H9 (cell line): ENCODE results near the gene SZT2. TPM values are rescaled to one million over a fixed set of nuclear protein-coding genes. Genes with fewer than 3 reads are reported as not detected.

ENCODE experiments used
- DNase-seq: peaks from one replicate; pipeline ENCODE4 v3.0.0-alpha.2; 2017
- H2AFZ ChIP-seq: one replicate; pipeline ENCODE4 v1.6.1; 2013; ENCODE audit warnings: mild to moderate bottlenecking, low read length, control low read depth, moderate library complexity
- H2AK5ac ChIP-seq: 2 replicates; pipeline ENCODE4 v1.6.1; 2013; ENCODE audit warnings: low read length, control low read depth, mixed read lengths; ENCODE audit not compliant: insufficient read length
- H2BK120ac ChIP-seq: one replicate; pipeline ENCODE4 v1.6.1; 2013; ENCODE audit warnings: low read depth, mild to moderate bottlenecking, low read length, control low read depth, inconsistent platforms; ENCODE audit not compliant: poor library complexity, severe bottlenecking
- H2BK12ac ChIP-seq: 2 replicates; pipeline ENCODE4 v1.6.1; 2013; ENCODE audit warnings: low read length, control low read depth, mixed read lengths, low read depth; ENCODE audit not compliant: insufficient read length
- H2BK15ac ChIP-seq: 2 replicates; pipeline ENCODE4 v1.6.1; 2013; ENCODE audit warnings: low read depth, low read length, control low read depth
- H2BK20ac ChIP-seq: one replicate; pipeline ENCODE4 v1.6.1; 2013; ENCODE audit warnings: low read depth, mild to moderate bottlenecking, low read length, control low read depth, inconsistent platforms; ENCODE audit not compliant: poor library complexity, severe bottlenecking
- H2BK5ac ChIP-seq: 2 replicates; pipeline ENCODE4 v1.6.1; 2013; ENCODE audit warnings: low read length, control low read depth, mixed read lengths; ENCODE audit not compliant: insufficient read length
- H3K14ac ChIP-seq: 2 replicates; pipeline ENCODE4 v1.6.1; 2013; ENCODE audit warnings: low read length, control low read depth; ENCODE audit not compliant: insufficient read depth
- H3K18ac ChIP-seq: 2 replicates; pipeline ENCODE4 v1.6.1; 2013; ENCODE audit warnings: low read depth, mild to moderate bottlenecking, mixed read lengths, low read length, control low read depth; ENCODE audit not compliant: insufficient read length
- H3K23ac ChIP-seq: 2 replicates; pipeline ENCODE4 v1.6.1; 2013; ENCODE audit warnings: low read length, control low read depth, mixed read lengths, low read depth; ENCODE audit not compliant: insufficient read length
- H3K23me2 ChIP-seq: 2 replicates; pipeline ENCODE4 v1.6.1; 2013; ENCODE audit warnings: low read depth, mild to moderate bottlenecking, mixed read lengths, low read length, control low read depth; ENCODE audit not compliant: insufficient read length, poor library complexity, severe bottlenecking
- H3K27ac ChIP-seq: 2 replicates; pipeline ENCODE4 v1.5.1; 2013; ENCODE audit warnings: low read length, control low read depth, mixed read lengths, low read depth; ENCODE audit not compliant: insufficient read length
- H3K27me3 ChIP-seq: 2 replicates; pipeline ENCODE4 v1.6.1; 2013; ENCODE audit warnings: low read length, control low read depth, inconsistent platforms; ENCODE audit not compliant: insufficient read depth
- H3K4ac ChIP-seq: 2 replicates; pipeline ENCODE4 v1.6.1; 2013; ENCODE audit warnings: low read depth, mild to moderate bottlenecking, control low read depth, inconsistent platforms, low read length, moderate library complexity
- H3K4me1 ChIP-seq: 2 replicates; pipeline ENCODE4 v1.6.1; 2013; ENCODE audit warnings: low read length, control low read depth, inconsistent platforms; ENCODE audit not compliant: insufficient read depth
- H3K4me2 ChIP-seq: 2 replicates; pipeline ENCODE4 v1.6.1; 2013; ENCODE audit warnings: low read length, control low read depth, mixed read lengths; ENCODE audit not compliant: insufficient read length, insufficient read depth
- H3K56ac ChIP-seq: 2 replicates; pipeline ENCODE4 v1.6.1; 2013; ENCODE audit warnings: low read depth, mild to moderate bottlenecking, mixed read lengths, low read length, control low read depth; ENCODE audit not compliant: insufficient read length
- H3K79me1 ChIP-seq: 2 replicates; pipeline ENCODE4 v1.6.1; 2013; ENCODE audit warnings: low read depth, mild to moderate bottlenecking, moderate library complexity, low read length, control low read depth, inconsistent platforms; ENCODE audit not compliant: insufficient read depth, poor library complexity, severe bottlenecking
- H3K79me2 ChIP-seq: 2 replicates; pipeline ENCODE4 v1.6.1; 2013; ENCODE audit warnings: low read length, control low read depth, inconsistent platforms; ENCODE audit not compliant: insufficient read depth
- H3K9ac ChIP-seq: 2 replicates; pipeline ENCODE4 v1.6.1; 2013; ENCODE audit warnings: low read length, control low read depth, mixed read lengths; ENCODE audit not compliant: insufficient read length; ENCODE audit errors: extremely low read depth
- H3K9me3 ChIP-seq: one replicate; pipeline ENCODE4 v1.6.1; 2013; ENCODE audit warnings: low read depth, low read length, inconsistent platforms; ENCODE audit not compliant: control insufficient read depth
- H3T11ph ChIP-seq: one replicate; pipeline ENCODE4 v1.6.1; 2013; ENCODE audit warnings: mild to moderate bottlenecking, low read length, control low read depth, inconsistent platforms
- H4K20me1 ChIP-seq: one replicate; pipeline ENCODE4 v1.6.1; 2013; ENCODE audit not compliant: control insufficient read depth, insufficient read length, insufficient read depth
- H4K5ac ChIP-seq: 2 replicates; pipeline ENCODE4 v1.6.1; 2013; ENCODE audit warnings: low read depth, mild to moderate bottlenecking, mixed read lengths, low read length, control low read depth; ENCODE audit not compliant: insufficient read length
- H4K8ac ChIP-seq: replicated peaks from 2 replicates; pipeline ENCODE4 v1.6.1; 2013; ENCODE audit warnings: low read length, control low read depth, mixed read lengths, low read depth; ENCODE audit not compliant: insufficient read length
- H4K91ac ChIP-seq: 2 replicates; pipeline ENCODE4 v1.6.1; 2013; ENCODE audit warnings: low read depth, mild to moderate bottlenecking, moderate library complexity, mixed read lengths, low read length, control low read depth; ENCODE audit not compliant: insufficient read length
- H3K27ac Mint-ChIP-seq, 3 experiments: 2 replicates in 2 of 3; 3 replicates in 1 of 3; pipeline ENCODE4 v1.8.0; 2020 to 2021; ENCODE audit warnings: mixed read lengths in 3 of 3, mild to moderate bottlenecking in 1 of 3, moderate library complexity in 1 of 3
- H3K27me3 Mint-ChIP-seq: 2 replicates; pipeline ENCODE4 v1.8.0; 2021; ENCODE audit warnings: low read depth, mild to moderate bottlenecking, moderate library complexity, mixed read lengths
- H3K36me3 Mint-ChIP-seq, 3 experiments: 2 replicates in 2 of 3; 3 replicates in 1 of 3; pipeline ENCODE4 v1.8.0; 2020 to 2021; ENCODE audit warnings: low read depth in 3 of 3, mixed read lengths in 3 of 3; ENCODE audit not compliant: insufficient read depth in 1 of 3
- H3K4me1 Mint-ChIP-seq, 2 experiments: 2 replicates each; pipeline ENCODE4 v1.8.0; 2020; ENCODE audit warnings: mixed read lengths in 2 of 2
- H3K4me3 Mint-ChIP-seq, 2 experiments: 2 replicates in 1 of 2; 3 replicates in 1 of 2; pipeline ENCODE4 v1.8.0; 2020 to 2021; ENCODE audit warnings: mild to moderate bottlenecking in 2 of 2, mixed read lengths in 2 of 2, moderate library complexity in 1 of 2
- H3K9me3 Mint-ChIP-seq, 2 experiments: 2 replicates in 1 of 2; 3 replicates in 1 of 2; pipeline ENCODE4 v1.8.0; 2020; ENCODE audit warnings: mild to moderate bottlenecking in 2 of 2, mixed read lengths in 2 of 2, moderate library complexity in 1 of 2
- CTCF ChIP-seq: fragments of 200-600 bp; sonication (generic); conservative IDR thresholded peaks from 3 replicates; pipeline ENCODE4 v1.8.0; 2021; ENCODE audit warnings: antibody characterized with exemption, mild to moderate bottlenecking
- WGBS: extraction: QIAGEN DNeasy Blood & Tissue Kit; methylation state at CpG from one replicate; pipeline ENCODE4 v1.1.7; 2013; ENCODE audit warnings: missing lambda C conversion rate, low lambda C conversion rate, mixed read lengths; ENCODE audit not compliant: insufficient read length; ENCODE audit errors: extremely low coverage; 5-methylcytosine and 5-hydroxymethylcytosine counted together
- total RNA-seq: library from RNA; stranded (reverse); gene quantifications from 2 replicates; pipeline ENCODE4 v1.2.1, GENCODE V29; 2021

The SZT2 gene
- total RNA-seq, 1 experiment from 2014 or later = 16.8 TPM

GRCh38 chr1:43352881-43353280 is 36.8 kb upstream of the SZT2 start:
- Histone ChIP-seq H2BK20ac (no peak overlapping the region), H2BK120ac (no peak overlapping the region), H3K14ac (no peak overlapping the region), H3K27ac (no peak overlapping the region), H3K23ac (no peak overlapping the region), H2AK5ac (no peak overlapping the region), H4K91ac (no peak overlapping the region), H4K5ac (no peak overlapping the region), H3K4me2 (no peak overlapping the region), H3K4ac (no peak overlapping the region), H2BK15ac (no peak overlapping the region), H2BK5ac (no peak overlapping the region), H3K79me2 (no peaks in the 10 kb centered on the region), H3K4me1 (peaks cover 5% of the 10 kb centered on the region), H2BK12ac (no peak overlapping the region), H3K56ac (no peak overlapping the region), H2AFZ (no peak overlapping the region), H3K79me1 (no peaks in the 10 kb centered on the region), H4K20me1 (no peaks in the 10 kb centered on the region), H3K27me3 (peaks cover 3% of the 10 kb centered on the region), H4K8ac (no peak overlapping the region), H3K9me3 (no peaks in the 10 kb centered on the region), H3K9ac (no peak overlapping the region), H3K23me2 (peaks cover 10% of the 10 kb centered on the region), H3K18ac (no peak overlapping the region), H3T11ph (no peak overlapping the region)
- Mint-ChIP-seq H3K4me1 (peaks cover 18 to 29% of the 10 kb centered on the region in 2 experiments), H3K9me3 (no peaks in the 10 kb centered on the region; a peak in 1 of 5 replicates), H3K36me3 (peaks cover 2 to 12% (median 2%) of the 10 kb centered on the region in 3 experiments; a peak in 3 of 7 replicates), H3K4me3 (no peak overlapping the region), H3K27ac (peak overlapping the region in 2 of 3 experiments; percentile 1 to 53; a peak in 2 of 7 replicates), H3K27me3 (peaks cover 5% of the 10 kb centered on the region)
- WGBS = no CpG with 5 or more reads among the region's 3 CpGs
- TF ChIP-seq CTCF = no peak
- no peak for DNase-seq
